ENCODE measurements around the gene CAMKK2.
"Not testable (repeated sequence)": the region's sequence is repeated elsewhere in the genome, so short reads cannot be mapped to it uniquely, and the experiment has no call there.

Gene CAMKK2

DNA sequence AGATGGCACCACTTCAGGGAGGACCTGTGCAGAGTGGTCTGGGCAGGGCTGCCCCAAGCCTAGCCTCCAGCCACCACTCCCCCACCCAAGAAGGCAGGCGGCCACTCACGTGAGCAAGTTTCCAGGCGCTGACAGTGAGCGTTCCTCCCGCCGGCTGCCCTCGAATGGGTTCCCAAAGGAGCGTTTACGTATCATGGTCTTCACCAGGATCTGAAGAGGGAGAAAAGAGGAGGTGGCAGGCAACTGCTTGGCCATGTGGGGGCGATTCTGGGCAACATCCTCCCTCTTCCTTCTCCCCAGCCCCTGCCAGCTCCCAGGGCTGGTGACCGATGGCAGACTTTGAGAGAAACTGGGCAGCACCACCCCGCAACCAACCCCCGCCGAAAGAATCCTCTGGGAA is 51.5 kb downstream of the CAMKK2 start:
- no peak for DNase-seq

- no peak for DNase-seq
Observed at GRCh38 chr12:121241156-121241970, 55.1 kb downstream of the CAMKK2 start.

DNA sequence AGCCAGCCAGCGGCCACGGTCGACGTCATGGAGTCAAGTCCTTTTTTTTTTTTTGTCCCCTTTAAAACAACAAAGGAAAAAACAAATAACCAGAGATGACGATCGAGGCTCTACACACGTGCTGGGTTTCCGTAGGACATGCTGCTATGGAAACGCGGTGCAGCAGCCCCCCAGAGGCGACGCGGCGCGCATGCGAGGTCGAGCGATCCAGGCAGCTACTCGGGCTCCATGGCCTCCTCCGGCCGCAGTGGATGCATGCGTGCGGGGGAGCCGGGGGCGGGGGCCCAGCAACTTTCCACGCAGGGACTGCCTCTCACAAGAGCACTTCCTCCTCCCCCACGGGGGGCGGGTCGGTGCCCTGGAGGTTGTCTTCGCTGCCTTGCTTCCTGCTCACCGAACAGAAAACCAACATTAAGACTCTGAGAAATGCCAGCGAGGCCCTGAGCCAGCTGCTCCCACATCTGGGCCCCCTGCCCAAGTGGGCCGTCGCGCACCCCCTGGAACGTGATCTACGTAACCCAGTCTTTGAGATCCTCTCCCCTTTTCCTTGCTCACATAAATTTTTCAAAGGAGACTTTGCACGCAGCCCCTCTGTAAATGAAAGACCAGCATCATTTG is 55.9 kb downstream of the CAMKK2 start:
- no peak for DNase-seq

- no peak for DNase-seq
Observed at GRCh38 chr12:121240062-121240420, 56.5 kb downstream of the CAMKK2 start.

DNA sequence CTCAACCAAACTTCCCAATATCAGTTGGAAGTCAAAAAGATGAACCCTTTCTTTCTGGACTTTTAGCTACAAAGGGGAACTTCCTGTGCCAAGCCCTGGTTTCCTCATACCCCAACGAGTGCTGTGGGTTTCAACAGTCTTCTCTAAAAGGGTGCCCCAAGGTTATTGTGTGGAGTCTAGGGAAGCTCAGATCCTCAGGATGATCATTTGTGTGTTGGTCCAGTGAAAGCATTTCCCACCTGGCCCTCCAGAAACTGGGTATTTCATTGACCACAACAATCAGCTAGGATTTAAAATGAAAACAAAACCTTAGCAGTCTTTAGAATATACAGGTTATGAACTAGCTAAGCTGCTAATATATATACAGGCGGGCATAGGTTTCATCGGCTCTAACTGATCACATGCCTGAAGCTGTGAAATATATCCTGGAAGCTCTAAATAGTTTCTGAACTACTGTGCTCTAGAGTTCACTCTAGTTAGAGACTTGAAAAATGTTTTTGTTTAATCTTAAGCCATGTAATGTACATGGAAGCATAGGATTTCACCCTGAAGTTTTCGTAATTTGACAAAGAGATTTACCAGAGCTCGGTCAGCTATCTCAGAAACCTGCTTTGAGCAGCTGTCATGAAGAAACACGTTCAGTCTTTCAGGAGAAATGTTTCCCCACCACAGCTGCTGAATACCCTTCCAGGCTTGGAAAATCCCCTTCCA is 57.0 kb downstream of the CAMKK2 start:
- no peak for DNase-seq

GRCh38 chr12:121238604-121239350 is 57.7 kb downstream of the CAMKK2 start:
- DNase-seq = peak; percentile 39

GRCh38 chr12:121238086-121238485 is 58.4 kb downstream of the CAMKK2 start:
- no peak for DNase-seq

- no peak for DNase-seq
Observed at GRCh38 chr12:121237415-121237814, 59.1 kb downstream of the CAMKK2 start.

DNA sequence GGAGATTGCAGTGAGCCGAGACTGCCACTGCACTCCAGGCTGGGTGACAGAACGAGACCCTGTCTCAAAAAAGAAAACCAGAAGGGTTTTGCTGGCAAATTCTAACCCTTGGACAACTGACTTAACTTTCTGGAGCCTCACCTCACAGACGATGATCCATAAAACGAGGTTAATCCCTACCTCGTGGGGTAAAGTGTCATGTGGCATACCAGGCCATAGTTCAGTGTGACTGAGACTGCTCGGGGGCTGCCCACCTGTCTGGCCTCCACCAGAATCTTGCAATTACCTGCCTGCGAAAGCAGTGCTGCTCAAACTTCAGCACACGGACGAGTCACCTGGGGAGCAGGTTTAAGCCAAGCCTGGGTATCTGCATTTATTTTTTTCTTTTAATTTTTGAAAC is 59.7 kb downstream of the CAMKK2 start:
- no peak for DNase-seq

DNA sequence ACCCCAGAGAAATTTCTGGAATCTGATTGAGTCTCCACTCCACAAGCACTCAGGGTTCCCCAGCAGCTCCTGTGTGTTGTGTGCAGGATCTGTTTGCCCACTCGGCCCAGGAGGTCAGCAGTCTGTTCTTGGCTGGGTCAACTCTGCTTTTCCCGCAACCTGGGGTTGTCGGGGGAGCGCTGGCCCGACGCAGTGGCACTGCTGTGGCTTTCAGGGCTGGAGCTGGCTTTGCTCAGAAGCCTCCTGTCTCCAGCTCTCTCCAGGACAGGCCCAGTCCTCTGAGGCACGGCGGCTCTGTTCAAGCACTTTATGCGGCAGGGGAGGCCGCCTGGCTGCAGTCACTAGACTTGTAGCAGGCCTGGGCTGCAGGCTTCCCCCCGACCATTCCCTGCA is 62.9 kb downstream of the CAMKK2 start:
- no peak for DNase-seq

DNA sequence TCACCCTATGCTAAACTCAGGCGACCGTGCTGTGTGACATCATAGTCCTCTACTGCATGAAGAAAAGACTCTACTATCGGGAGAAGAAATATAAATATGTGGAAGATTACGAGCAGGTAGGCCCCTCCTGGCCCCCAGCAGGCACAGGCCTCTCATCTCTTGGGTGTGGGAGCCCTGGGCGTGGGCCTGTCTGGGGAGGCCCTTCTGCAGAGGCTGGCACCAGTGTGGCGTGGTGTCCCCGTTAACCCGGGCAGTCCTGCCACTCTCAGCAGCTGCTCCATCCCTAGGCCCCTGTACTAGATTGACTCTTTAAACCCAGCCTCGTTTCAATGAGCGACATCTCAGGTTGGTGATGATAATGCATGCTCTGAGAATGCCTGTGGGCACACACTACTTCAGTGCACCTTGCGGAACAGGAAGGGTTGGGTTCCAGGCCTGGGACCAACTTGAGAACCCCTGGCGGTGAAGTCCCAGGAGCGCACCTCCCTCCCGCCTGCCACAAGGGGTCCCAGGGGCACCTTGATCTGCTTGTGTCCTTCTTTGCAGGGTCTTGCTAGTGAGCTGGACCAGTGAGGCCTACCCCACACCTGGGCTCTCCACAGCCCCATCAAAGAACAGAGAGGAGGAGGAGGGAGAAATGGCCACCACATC is 63.4 kb downstream of the CAMKK2 start:
- no peak for DNase-seq

GRCh38 chr12:121232163-121232562 is 64.3 kb downstream of the CAMKK2 start:
- no peak for DNase-seq

DNA sequence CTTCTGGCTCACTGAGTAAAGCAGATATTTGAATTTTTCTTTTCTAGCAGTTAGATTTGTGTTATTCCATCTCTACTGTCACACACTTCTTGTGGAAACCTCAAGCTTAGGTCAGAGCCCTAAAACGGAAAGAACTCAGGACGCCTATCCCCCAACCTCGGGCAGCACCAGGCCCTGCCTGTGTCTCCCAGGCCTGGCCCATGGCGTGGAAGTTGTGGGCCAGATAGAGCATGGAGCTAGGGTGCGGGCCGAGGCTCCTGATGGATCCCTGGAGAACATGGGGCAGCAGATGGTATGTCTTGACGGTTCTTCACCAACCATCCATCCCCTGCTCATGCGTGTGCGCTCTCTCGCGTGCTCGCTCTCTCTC is 66.0 kb downstream of the CAMKK2 start:
- DNase-seq = no peak

DNA sequence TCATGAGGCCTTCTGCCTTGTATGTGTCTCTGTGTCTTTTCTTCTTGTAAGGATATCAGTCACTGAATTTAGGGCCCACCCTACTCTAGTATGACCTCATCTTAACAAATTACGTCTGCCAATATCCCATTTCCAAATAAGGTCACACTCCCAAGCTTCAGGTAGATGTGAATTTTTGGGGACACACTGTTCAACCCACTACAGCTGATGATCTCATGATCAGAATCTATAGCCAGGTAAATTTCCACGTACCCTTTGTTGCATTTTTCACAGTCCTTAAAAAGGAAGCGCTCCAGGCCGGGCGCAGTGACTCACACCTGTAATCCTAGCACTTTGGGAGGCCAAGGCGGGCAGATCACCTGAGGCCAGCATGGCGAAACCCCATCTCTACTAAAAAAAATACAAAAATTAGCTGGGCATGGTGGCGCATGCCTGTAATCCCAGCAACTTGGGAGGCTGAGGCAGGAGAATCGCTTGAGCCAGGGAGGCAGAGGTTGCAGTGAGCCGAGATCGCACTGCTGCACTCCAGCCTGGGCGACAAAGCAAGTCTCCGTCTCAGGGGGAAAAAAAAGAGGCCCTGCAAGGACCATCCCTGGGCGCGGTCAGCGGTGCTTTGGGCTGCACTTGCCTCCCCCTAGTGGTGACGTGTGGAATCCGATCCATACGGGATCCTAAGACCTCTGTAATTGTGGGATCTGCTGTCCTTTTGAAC is 66.5 kb downstream of the CAMKK2 start:
- DNase-seq = peak; percentile 70

GRCh38 chr12:121228919-121229665 is 67.4 kb downstream of the CAMKK2 start:
- no peak for DNase-seq

GRCh38 chr12:121227294-121227693 is 69.2 kb downstream of the CAMKK2 start:
- DNase-seq = peak; percentile 95

GRCh38 chr12:121226871-121227270 is 69.6 kb downstream of the CAMKK2 start:
- not testable (repeated sequence) for DNase-seq

DNA sequence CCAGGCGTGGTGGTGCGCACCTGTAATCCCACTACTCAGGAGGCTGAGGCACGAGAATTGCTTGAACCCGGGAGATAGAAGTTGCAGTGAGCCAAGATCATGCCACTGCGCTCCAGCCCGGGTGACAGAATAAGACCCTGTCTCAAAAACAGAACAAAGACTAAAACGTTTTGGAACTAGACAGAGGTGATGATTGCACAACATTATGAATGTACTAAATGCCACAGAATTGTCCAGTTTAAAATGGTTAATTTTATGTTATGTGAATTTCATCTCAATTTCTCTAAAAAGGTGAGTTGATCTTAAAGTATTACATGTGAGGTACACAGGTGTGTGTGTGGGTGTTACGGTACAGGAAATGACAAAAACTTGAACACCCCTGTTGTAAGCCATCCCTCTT is 70.1 kb downstream of the CAMKK2 start:
- DNase-seq = no peak

GRCh38 chr12:121224591-121224990 is 71.9 kb downstream of the CAMKK2 start:
- DNase-seq = no peak

GRCh38 chr12:121223292-121224285 is 72.9 kb downstream of the CAMKK2 start:
- DNase-seq = peak; percentile 31
